Dedifferentiated amniotic fluid mesenchymal stem cell (primary cell): Measurements from ENCODE around the gene SHROOM1.

Experiments used
- DNase-seq: peaks from one replicate; pipeline ENCODE4 v3.0.0-alpha.2; 2016; ENCODE audit errors: extremely low spot score

Gene SHROOM1

DNA sequence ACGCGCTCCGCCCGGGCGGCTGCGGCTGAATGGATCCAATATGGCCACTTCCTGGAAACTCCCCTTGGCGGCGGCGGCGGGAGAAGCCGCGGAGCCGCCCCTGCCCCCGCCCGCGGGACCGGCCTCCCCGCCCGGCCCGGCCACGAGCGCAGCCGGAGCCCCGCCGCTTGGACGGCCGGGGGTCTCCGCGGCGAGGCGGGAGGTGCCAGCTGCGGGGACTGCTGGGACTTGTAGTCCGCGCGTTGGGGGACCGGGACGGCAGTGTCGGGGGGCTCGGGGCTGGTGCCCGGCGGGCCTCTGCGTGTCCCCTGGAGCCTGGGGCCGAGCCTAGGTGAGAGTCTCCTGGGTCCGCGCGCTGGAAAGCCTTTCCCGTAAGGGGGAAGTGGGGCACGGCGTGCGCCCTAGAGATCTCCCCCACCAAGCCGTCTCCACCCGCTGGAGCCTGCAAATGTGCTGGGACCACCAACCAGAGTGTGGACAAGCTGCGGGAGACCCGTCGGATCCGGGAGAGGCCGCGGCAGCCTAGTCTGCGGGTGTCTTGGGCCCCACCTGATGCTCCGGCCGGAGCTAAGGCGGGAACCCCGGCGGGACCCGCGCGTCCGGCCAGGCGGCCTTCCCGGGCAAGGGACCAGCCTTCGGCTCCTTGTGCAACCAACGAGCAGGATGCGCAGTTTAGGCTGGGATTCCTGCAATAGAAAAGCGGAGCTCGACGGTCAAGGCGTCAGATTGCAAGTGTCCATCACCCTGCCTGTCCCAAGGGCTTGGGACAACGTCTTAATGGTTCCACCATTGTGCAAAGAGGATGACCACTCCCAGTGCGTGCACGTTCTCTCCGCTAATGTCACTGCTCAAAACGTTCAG, 53.0 kb downstream of the SHROOM1 start, which contains the start of gene SEPTIN8:
Gene SEPTIN8 (minus strand): TSS at position 31 of the 861 bp plus-strand sequence. CDS start 102 bp downstream, outside the sequence.
- DNase-seq: peak; percentile 34

DNA sequence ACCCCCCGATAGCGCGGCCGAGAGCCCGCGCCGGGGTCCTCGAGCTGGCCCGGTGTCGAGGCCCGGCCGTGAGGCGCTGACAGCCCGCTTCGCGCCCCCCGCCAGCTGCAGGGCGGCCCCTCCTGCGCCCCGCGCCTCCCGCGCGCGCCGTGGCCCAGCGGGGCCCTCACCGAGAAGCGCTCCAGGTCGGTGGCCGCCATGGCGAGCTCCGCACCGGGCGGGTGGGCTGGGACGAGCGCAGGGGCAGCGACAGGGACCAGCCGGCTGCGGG, 53.6 kb downstream of the SHROOM1 start:
- DNase-seq: no peak

DNA sequence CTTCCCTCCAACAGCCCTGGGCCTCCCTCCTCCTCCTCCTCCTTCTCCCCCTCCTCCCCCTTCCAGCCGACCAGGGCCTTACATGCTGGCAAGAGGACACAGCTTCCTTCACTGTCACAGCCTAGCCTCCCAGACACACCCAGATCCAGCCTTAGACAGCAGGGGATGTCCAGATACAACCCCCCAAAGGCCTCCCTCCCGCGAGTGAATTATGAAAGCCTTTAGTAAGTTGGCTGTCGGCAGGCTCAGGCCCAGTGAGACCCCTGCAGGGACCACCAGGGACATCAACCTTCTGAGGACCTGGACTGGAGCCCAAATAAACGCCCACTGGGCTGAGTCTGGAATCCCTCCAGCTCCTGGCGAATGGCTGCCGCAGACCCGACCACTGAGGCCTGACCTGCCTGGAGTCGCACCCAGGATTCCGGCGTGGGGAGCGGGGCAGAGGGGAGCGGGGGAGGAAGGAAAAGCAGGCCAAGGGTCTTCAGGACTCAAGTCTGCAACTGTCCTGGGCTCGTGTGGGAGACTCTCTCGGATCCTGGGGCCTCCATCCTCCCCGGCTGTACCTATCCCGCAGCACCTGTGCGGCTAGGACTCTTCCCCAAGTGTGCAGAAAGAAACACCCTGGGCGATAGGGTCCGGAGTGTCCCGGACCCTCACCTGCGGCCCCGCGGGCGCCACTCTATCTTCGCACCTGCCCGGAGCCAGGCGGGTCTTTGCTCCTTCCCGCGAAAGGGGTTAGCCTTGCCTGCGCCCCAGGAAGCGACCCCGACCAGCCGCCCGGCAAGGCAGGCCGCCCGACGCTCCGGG, 54.1 kb downstream of the SHROOM1 start:
- DNase-seq: peak; percentile 52

DNA sequence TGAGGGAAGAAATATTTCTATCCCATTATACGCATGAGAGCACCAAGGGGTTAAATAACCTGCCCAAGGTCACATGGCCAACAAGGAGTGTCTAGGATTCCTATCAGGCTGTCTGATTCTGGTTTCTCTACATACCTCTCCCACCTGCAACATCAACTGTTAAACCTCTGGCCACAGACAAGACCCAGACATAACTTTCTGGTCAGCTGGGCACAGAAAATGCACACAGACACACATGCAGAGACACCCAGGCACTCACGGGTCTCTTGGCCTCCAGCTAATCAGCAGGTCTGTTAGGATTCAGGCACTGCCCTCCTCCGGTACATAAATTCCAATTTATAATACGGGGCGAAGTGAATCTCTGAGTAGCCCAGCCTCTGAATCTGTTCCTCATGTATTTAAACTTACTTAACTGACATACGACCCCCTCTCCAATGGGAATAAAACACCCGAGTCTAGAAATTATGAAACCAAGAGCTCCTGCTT, 54.9 kb downstream of the SHROOM1 start:
- DNase-seq: peak; percentile 26

DNA sequence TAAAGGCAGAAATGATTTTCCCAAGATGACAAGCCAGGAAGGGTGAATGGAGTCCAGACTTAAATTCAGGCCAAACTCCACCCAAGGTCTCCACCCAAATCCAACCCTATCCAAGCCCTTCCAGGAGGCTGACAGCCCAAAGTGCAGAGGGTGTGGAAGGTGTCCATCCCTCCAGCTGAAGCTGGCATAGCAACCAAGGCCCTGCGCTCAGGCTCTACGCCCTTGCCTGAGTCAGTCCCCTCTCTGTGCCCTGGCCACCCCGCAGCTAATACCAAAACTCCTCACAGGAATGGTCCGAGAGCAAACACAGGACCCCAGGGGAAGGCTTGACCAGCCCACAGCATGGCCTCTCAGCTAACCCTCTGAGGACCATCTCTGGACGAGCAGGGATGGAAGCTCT, 55.6 kb downstream of the SHROOM1 start:
- DNase-seq: no peak

DNA sequence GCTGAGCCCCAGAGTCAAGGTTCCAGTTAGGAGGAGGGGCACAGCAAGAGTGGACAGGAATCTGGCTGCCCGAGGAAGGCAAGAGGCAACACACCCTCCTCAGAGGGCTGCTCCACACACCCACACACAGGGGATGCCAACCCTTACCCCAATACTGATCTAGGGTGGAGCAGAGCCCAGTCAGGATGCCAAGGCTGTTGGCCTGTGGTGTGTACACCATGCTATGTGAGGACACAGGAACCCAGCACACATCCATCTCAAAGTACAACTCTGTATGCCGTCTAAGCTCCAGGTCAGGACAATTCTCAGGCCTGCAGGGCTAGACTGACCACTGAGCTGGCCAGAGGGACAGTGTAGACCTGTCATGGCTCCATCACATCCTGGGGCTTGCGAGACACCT, 56.0 kb downstream of the SHROOM1 start:
- DNase-seq: no peak

DNA sequence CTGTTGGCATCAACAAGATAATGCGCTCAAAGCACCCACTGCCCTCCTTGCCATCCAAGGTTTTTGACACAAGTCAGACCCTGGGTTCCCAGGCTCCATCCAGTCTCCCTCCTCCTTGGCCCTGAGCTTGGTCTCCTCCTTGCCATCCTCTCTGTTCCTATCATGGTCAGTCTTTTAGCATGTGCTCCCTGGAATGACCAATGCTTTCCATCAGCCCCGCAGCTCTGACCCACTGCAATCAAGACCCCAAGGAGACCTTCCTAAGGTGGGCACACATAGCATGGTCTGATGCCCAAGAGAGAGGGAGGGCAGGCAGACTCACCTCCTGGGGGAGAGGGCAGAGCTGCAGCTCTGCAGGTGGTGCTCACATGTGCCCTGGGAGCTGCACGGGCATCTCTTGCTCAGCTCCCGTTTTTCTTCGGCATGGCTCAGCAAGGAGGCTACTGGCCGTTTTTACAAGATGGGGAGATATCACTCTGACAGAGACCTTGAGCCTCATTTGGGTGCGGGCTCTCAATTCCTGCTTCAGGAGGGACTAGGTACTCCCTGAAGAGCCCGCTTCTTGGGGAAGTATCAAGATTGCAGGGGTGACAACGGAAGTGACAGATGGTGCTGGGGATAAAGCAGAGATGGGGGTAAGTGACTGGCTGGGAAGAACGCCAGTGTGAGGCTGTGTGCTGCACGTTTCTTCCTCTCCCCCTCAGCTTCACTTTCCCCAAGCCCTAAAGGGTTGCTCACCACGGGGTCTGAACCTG, 56.7 kb downstream of the SHROOM1 start:
- no peak for DNase-seq

DNA sequence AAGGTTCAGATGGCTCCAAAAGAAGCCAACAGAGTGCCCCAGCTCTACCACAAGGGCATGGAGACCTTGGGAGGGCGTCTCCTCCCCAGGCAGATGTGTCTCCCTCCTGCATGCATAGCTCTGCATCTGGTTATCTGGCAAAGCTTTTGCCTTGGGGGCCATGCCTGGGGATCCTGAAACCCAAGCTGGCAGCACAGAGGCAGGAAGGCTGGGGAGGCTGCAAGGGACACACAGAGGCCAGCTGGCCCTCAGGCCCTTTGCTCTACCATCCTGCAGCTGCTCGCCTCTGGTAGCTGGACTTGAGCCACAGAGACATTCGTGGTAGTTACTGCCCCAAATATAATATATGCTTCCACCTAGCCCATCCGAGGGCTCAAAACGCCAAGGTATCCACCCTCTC, 57.3 kb downstream of the SHROOM1 start:
- no peak for DNase-seq

DNA sequence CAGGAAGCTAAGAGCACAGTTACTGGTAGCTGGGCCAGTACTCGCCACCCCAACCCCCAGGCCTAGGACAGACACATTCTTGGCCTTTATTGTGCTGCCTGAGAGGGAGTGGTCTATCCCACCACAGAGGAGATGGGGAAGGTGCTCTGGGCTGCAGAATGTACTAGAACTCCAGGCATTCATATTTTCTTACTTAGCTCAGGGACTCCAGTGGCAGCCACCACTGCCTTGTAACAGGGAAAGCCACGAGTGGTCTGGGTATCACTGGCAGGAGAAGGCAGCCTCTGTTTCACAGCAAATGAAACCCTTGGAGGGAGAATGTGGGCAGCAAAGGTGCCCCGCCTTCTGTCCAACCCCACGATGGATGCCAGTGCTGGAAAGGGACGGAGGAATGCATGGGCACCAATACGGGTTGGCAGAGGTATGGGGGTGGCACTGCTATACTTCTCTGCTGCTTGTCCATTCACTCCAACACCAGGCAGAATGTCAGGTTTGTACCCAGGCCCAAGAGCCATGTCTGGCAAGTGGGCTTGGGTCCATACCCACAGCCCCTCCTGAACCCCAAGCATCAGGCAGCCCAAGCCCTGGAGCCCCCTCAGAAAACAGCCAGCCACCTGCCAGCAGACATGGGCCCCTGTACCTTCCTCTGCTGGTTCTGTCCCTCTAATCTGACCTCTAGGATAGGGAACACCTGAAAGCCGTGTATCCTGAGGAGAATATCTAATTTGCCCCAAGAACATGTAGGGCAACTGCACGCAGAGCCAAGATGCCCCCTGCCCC, 58.0 kb downstream of the SHROOM1 start:
- no peak for DNase-seq
